SH-SY5Y (cell line): ENCODE results near the gene EIF4G3.

ENCODE experiments used
- GATA2 ChIP-seq: IDR thresholded peaks from 2 replicates; pipeline ENCODE4 v1.6.1; 2011; ENCODE audit warnings: mild to moderate bottlenecking, low read depth, low read length
- GATA3 ChIP-seq: IDR thresholded peaks from 2 replicates; pipeline ENCODE4 v1.6.1; 2011; ENCODE audit warnings: low read depth, mild to moderate bottlenecking, low read length, moderate library complexity

DNA sequence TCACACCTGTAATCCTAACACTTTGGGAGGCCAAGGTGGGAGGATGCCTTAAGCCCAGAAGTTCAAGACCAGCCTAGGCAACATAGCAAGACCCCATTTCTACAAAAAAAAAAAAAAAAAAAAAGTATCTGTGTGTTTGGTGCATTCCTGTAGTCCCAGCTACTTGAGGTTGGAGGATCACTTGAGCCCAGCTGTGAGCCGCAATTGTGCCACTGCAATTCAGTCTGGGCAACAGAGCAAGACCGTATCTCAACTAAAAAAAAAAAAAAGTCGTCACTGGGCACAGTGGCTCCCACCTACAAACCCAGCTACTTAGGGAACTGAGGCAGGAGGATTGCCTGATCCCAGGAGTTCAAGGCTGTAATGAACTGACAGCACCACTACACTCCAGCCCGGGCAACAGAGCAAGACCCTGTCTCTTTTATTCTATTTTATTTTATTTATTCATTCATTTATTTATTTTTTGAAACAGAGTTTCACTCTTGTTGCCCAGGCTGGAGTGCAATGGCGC is 8.6 kb upstream of the EIF4G3 start:
- TF ChIP-seq GATA2: no peak
- TF ChIP-seq GATA3: no peak
